Measurements from ENCODE around the gene CPZ. TPM values are rescaled to one million over a fixed set of nuclear protein-coding genes. Genes with fewer than 3 reads are reported as not detected.
"Not testable (repeated sequence)": the region's sequence is repeated elsewhere in the genome, so short reads cannot be mapped to it uniquely, and the experiment has no call there.

Gene CPZ
- total RNA-seq, 4 donors from 2014 or later, result 4.1 to 12.9 (median 6.5) TPM

- TF ChIP-seq, protein P1, sequence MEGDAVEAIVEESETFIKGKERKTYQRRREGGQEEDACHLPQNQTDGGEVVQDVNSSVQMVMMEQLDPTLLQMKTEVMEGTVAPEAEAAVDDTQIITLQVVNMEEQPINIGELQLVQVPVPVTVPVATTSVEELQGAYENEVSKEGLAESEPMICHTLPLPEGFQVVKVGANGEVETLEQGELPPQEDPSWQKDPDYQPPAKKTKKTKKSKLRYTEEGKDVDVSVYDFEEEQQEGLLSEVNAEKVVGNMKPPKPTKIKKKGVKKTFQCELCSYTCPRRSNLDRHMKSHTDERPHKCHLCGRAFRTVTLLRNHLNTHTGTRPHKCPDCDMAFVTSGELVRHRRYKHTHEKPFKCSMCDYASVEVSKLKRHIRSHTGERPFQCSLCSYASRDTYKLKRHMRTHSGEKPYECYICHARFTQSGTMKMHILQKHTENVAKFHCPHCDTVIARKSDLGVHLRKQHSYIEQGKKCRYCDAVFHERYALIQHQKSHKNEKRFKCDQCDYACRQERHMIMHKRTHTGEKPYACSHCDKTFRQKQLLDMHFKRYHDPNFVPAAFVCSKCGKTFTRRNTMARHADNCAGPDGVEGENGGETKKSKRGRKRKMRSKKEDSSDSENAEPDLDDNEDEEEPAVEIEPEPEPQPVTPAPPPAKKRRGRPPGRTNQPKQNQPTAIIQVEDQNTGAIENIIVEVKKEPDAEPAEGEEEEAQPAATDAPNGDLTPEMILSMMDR (IDR thresholded peaks at IDR 0.05), result no peak
- no peak for TF ChIP-seq POLR2A (IDR thresholded peaks at IDR 0.05)
- Histone ChIP-seq H3K36me3 (no peaks in the 10 kb centered on the region), H3K27me3 (no peaks in the 10 kb centered on the region), H3K9me3 (no peaks in the 10 kb centered on the region), H3K4me3 (replicated peaks in 1 of 3) (no peak overlapping the region), H3K27ac (no peak overlapping the region), H3K4me1 (no peaks in the 10 kb centered on the region)
- no peak for DNase-seq
- WGBS, 2 donors, result 80 to 83% methylated on average over 7 to 14 of the region's 16 CpGs
- intact Hi-C loops (cut with DNase I), result no loop called here
These were observed 24.3 kb downstream of the CPZ start for GRCh38 chr4:8616831-8617230.

- WGBS, 2 donors, result 71 to 79% methylated on average over 21 of the region's 21 CpGs
- H3K27me3 ChIP-seq, result no peaks in the 10 kb centered on the region
- intact Hi-C loops (cut with DNase I), result no loop called here
- TF ChIP-seq POLR2A (IDR thresholded peaks at IDR 0.05), result no peak
- TF ChIP-seq, protein P1 (IDR thresholded peaks at IDR 0.05), result no peak
- no peak for DNase-seq
- no peaks in the 10 kb centered on the region for H3K4me1 ChIP-seq
- no peak overlapping the region for H3K4me3 ChIP-seq (replicated peaks in 1 of 3)
- no peak overlapping the region for H3K27ac ChIP-seq
- no peaks in the 10 kb centered on the region for H3K36me3 ChIP-seq
- no peaks in the 10 kb centered on the region for H3K9me3 ChIP-seq
These were observed 25.0 kb downstream of the CPZ start for GRCh38 chr4:8617486-8618040.

GRCh38 chr4:8618421-8618820 is 25.9 kb downstream of the CPZ start:
- no peak overlapping the region for H3K27ac ChIP-seq
- WGBS, 2 donors, result 79 to 85% methylated on average over 13 to 14 of the region's 15 CpGs
- no peaks in the 10 kb centered on the region for H3K36me3 ChIP-seq
- DNase-seq, result no peak
- H3K4me3 ChIP-seq (replicated peaks in 1 of 3), result no peak overlapping the region
- H3K9me3 ChIP-seq, result no peaks in the 10 kb centered on the region
- TF ChIP-seq, protein P1 (IDR thresholded peaks at IDR 0.05), result no peak
- TF ChIP-seq POLR2A (IDR thresholded peaks at IDR 0.05), result no peak
- intact Hi-C loops (cut with DNase I), result no loop called here
- H3K4me1 ChIP-seq, result no peaks in the 10 kb centered on the region
- H3K27me3 ChIP-seq, result no peaks in the 10 kb centered on the region

GRCh38 chr4:8618961-8619720 is 26.6 kb downstream of the CPZ start:
- no peak for DNase-seq
- 90 to 94% methylated on average over 17 to 25 of the region's 28 CpGs for WGBS, 2 donors
- intact Hi-C loops (cut with DNase I), result no loop called here
- no peak overlapping the region for H3K27ac ChIP-seq
- no peaks in the 10 kb centered on the region for H3K27me3 ChIP-seq
- TF ChIP-seq, protein P1 (IDR thresholded peaks at IDR 0.05), result no peak
- no peak for TF ChIP-seq POLR2A (IDR thresholded peaks at IDR 0.05)
- H3K36me3 ChIP-seq, result no peaks in the 10 kb centered on the region
- H3K4me3 ChIP-seq (replicated peaks in 1 of 3), result no peak overlapping the region
- H3K4me1 ChIP-seq, result no peaks in the 10 kb centered on the region
- H3K9me3 ChIP-seq, result no peaks in the 10 kb centered on the region

GRCh38 chr4:8621135-8621534 is 28.6 kb downstream of the CPZ start:
- DNase-seq; H3K27me3 ChIP-seq; intact Hi-C loops (cut with DNase I); H3K4me1 ChIP-seq; H3K36me3 ChIP-seq; H3K9me3 ChIP-seq; H3K4me3 ChIP-seq (replicated peaks in 1 of 3); H3K27ac ChIP-seq: not testable (repeated sequence)
- WGBS, 2 donors, result 90% methylated on average over 9 of the region's 14 CpGs; no CpG with 5 or more reads in 1 of the 2 donors

DNA sequence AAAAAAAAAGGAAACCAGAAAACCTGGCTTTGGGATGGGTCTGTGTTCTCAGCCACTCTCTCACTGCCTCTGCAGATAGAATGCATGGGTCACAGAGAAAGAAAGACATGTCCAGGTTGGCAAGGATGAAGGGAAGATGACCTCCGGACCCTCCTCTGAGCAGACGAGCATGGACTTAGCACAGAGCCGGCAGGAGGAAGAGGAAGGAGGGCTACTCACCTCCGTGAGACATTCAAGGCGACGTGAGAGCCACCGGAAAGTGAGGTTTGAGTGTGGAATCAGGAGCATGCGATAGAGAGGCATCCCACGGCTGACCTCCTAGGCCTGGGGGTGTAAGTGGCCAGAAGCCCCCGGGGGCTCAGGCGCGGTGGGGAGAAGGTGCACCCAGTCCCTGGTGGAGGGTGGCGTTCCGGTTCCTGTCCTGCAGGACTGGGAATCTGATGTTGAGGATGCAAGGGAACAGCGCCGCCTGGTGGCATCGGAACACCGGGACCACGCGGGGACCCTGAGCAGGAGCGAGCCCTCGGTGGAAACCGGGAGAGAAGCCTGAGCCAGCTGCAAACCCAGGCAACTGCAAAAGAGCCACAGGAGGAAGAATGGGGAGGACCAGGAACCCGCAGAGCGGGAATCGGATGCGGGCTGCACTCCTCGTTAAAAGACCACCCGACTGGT is 32.2 kb downstream of the CPZ start:
- H3K27me3 ChIP-seq; intact Hi-C loops (cut with DNase I); H3K4me3 ChIP-seq (replicated peaks in 1 of 3); H3K36me3 ChIP-seq; H3K4me1 ChIP-seq; DNase-seq; H3K9me3 ChIP-seq; H3K27ac ChIP-seq: not testable (repeated sequence)
- WGBS, 2 donors, result no CpG with 5 or more reads among the region's 29 CpGs

GRCh38 chr4:8630240-8630905 is 37.8 kb downstream of the CPZ start:
- intact Hi-C loops (cut with DNase I); H3K9me3 ChIP-seq; H3K4me1 ChIP-seq; DNase-seq; H3K4me3 ChIP-seq (replicated peaks in 1 of 3); H3K36me3 ChIP-seq; H3K27me3 ChIP-seq; H3K27ac ChIP-seq: not testable (repeated sequence)
- WGBS, 2 donors, result no CpG with 5 or more reads among the region's 29 CpGs

GRCh38 chr4:8631896-8632295 is 39.3 kb downstream of the CPZ start:
- intact Hi-C loops (cut with DNase I); H3K27me3 ChIP-seq; H3K36me3 ChIP-seq; H3K9me3 ChIP-seq; H3K4me3 ChIP-seq (replicated peaks in 1 of 3); H3K27ac ChIP-seq; H3K4me1 ChIP-seq; DNase-seq: not testable (repeated sequence)
- no CpG with 5 or more reads among the region's 6 CpGs for WGBS, 2 donors

Data from thyroid gland (tissue), 4 donors.